ENCODE measurements around the gene ARRDC2.
A peak's percentile ranks its signal among the peaks of the same experiment; 100 is the strongest.

ARRDC2 gene

GRCh38 chr19:18020212-18021085, 12.5 kb downstream of the ARRDC2 start:
- H3K4me1 ChIP-seq = peaks cover 51% of the 10 kb centered on the region
- no peaks in the 10 kb centered on the region for H3K79me2 ChIP-seq
- H3K9me3 ChIP-seq (ENCODE audit: control insufficient read depth, low read length) = no peaks in the 10 kb centered on the region
- peak overlapping the region; percentile 68 for H3K4me2 ChIP-seq (ENCODE audit: low read length)
- H3K4me3 ChIP-seq (ENCODE audit: low read depth, low read length) = peak overlapping the region; percentile 16
- peak overlapping the region; percentile 51 for H2AFZ ChIP-seq
- TF ChIP-seq CTCF (IDR thresholded peaks at IDR 0.05) = no peak
- H3K36me3 ChIP-seq (ENCODE audit: control insufficient read depth, insufficient read depth, low read length) = no peaks in the 10 kb centered on the region
- no peaks in the 10 kb centered on the region for H3K27me3 ChIP-seq (ENCODE audit: control insufficient read depth, insufficient read depth, low read length)
- H3K9ac ChIP-seq = no peak overlapping the region
- H3K27ac ChIP-seq = peak overlapping the region; percentile 99

- Histone ChIP-seq H3K9me3 (ENCODE audit: control insufficient read depth, low read length) (no peaks in the 10 kb centered on the region), H3K4me1 (peaks cover 47% of the 10 kb centered on the region), H3K27me3 (ENCODE audit: control insufficient read depth, insufficient read depth, low read length) (no peaks in the 10 kb centered on the region), H3K79me2 (no peaks in the 10 kb centered on the region), H3K4me3 (ENCODE audit: low read depth, low read length) (peak overlapping the region; percentile 50), H3K9ac (peak overlapping the region; percentile 12), H3K4me2 (ENCODE audit: low read length) (peak overlapping the region; percentile 68), H3K27ac (peak overlapping the region; percentile 99), H2AFZ (peak overlapping the region; percentile 29), H3K36me3 (ENCODE audit: control insufficient read depth, insufficient read depth, low read length) (no peaks in the 10 kb centered on the region)
- TF ChIP-seq CTCF (IDR thresholded peaks at IDR 0.05) = no peak
Measured at GRCh38 chr19:18021121-18021755, 13.3 kb downstream of the ARRDC2 start.

- H3K4me1 ChIP-seq = peaks cover 28% of the 10 kb centered on the region
- H3K4me3 ChIP-seq (ENCODE audit: low read depth, low read length) = no peak overlapping the region
- TF ChIP-seq CTCF (IDR thresholded peaks at IDR 0.05) = no peak
- H2AFZ ChIP-seq = no peak overlapping the region
- H3K36me3 ChIP-seq (ENCODE audit: control insufficient read depth, insufficient read depth, low read length) = no peaks in the 10 kb centered on the region
- peak overlapping the region; percentile 42 for H3K4me2 ChIP-seq (ENCODE audit: low read length)
- no peak overlapping the region for H3K9ac ChIP-seq
- H3K27ac ChIP-seq = peak overlapping the region; percentile 99
- H3K9me3 ChIP-seq (ENCODE audit: control insufficient read depth, low read length) = no peaks in the 10 kb centered on the region
- no peaks in the 10 kb centered on the region for H3K27me3 ChIP-seq (ENCODE audit: control insufficient read depth, insufficient read depth, low read length)
- no peaks in the 10 kb centered on the region for H3K79me2 ChIP-seq
Measured at GRCh38 chr19:18023622-18024251, 15.8 kb downstream of the ARRDC2 start.

- no peak for TF ChIP-seq CTCF (IDR thresholded peaks at IDR 0.05)
- peaks cover 16% of the 10 kb centered on the region for H3K4me1 ChIP-seq
- no peak overlapping the region for H3K9ac ChIP-seq
- no peak overlapping the region for H3K4me2 ChIP-seq (ENCODE audit: low read length)
- no peak overlapping the region for H3K27ac ChIP-seq
- H2AFZ ChIP-seq = no peak overlapping the region
- H3K4me3 ChIP-seq (ENCODE audit: low read depth, low read length) = no peak overlapping the region
- H3K36me3 ChIP-seq (ENCODE audit: control insufficient read depth, insufficient read depth, low read length) = no peaks in the 10 kb centered on the region
- H3K79me2 ChIP-seq = no peaks in the 10 kb centered on the region
- no peaks in the 10 kb centered on the region for H3K9me3 ChIP-seq (ENCODE audit: control insufficient read depth, low read length)
- no peaks in the 10 kb centered on the region for H3K27me3 ChIP-seq (ENCODE audit: control insufficient read depth, insufficient read depth, low read length)
Measured at GRCh38 chr19:18027151-18027550, 19.2 kb downstream of the ARRDC2 start.
